Medulla oblongata (tissue), 1 donor: Measurements from ENCODE around the gene BORCS8.
"Not testable (repeated sequence)": the region's sequence is repeated elsewhere in the genome, so short reads cannot be mapped to it uniquely, and the experiment has no call there.

Source experiments
- DNase-seq: peaks from one replicate; pipeline ENCODE4 v3.0.0-alpha.2; 2015; ENCODE audit errors: extremely low spot score

Gene BORCS8

GRCh38 chr19:19181488-19181998 lies 10.4 kb downstream of the BORCS8 start:
- DNase-seq, result no peak

GRCh38 chr19:19179548-19180441 lies 12.2 kb downstream of the BORCS8 start:
- no peak for DNase-seq

GRCh38 chr19:19176950-19177349 lies 15.0 kb downstream of the BORCS8 start:
- no peak for DNase-seq

- not testable (repeated sequence) for DNase-seq
These were observed 18.7 kb downstream of the BORCS8 start for GRCh38 chr19:19173243-19173642.

- DNase-seq, result no peak
These were observed 20.0 kb downstream of the BORCS8 start for GRCh38 chr19:19171821-19172532.

GRCh38 chr19:19170873-19171672 lies 20.9 kb downstream of the BORCS8 start:
- no peak for DNase-seq

- peak; percentile 23 for DNase-seq
These were observed 21.7 kb downstream of the BORCS8 start, which contains the start of gene MEF2B for GRCh38 chr19:19170053-19170872. MEF2B (minus strand) TSS chr19:19170263; CDS start chr19:19150735, 19,528 bp downstream.

GRCh38 chr19:19169236-19170052 lies 22.5 kb downstream of the BORCS8 start:
- DNase-seq, result no peak

- DNase-seq, result no peak
These were observed 24.3 kb downstream of the BORCS8 start for GRCh38 chr19:19167612-19168011.

- DNase-seq, result no peak
These were observed 26.6 kb downstream of the BORCS8 start for GRCh38 chr19:19165396-19165795.

- DNase-seq, result no peak
These were observed 29.5 kb downstream of the BORCS8 start for GRCh38 chr19:19162495-19162894.

- DNase-seq, result no peak
These were observed 31.4 kb downstream of the BORCS8 start for GRCh38 chr19:19160461-19161035.

GRCh38 chr19:19159534-19159933 lies 32.4 kb downstream of the BORCS8 start:
- DNase-seq, result no peak

- no peak for DNase-seq
These were observed 34.1 kb downstream of the BORCS8 start for GRCh38 chr19:19157808-19158207.

GRCh38 chr19:19155495-19156219 lies 36.3 kb downstream of the BORCS8 start:
- no peak for DNase-seq

GRCh38 chr19:19154768-19155494 lies 37.0 kb downstream of the BORCS8 start:
- DNase-seq, result no peak

- DNase-seq, result no peak
These were observed 39.1 kb downstream of the BORCS8 start for GRCh38 chr19:19152668-19153384.

GRCh38 chr19:19151418-19151817 lies 40.5 kb downstream of the BORCS8 start:
- no peak for DNase-seq
